ENCODE data around the gene DCLK2. TPM values are rescaled to one million over a fixed set of nuclear protein-coding genes. Genes with fewer than 3 reads are reported as not detected.

Gene DCLK2
- total and polyA plus RNA-seq, 2 of the 4 experiments (the other 2 are of a cell fraction), result 11.3 to 15.5 TPM

DNA sequence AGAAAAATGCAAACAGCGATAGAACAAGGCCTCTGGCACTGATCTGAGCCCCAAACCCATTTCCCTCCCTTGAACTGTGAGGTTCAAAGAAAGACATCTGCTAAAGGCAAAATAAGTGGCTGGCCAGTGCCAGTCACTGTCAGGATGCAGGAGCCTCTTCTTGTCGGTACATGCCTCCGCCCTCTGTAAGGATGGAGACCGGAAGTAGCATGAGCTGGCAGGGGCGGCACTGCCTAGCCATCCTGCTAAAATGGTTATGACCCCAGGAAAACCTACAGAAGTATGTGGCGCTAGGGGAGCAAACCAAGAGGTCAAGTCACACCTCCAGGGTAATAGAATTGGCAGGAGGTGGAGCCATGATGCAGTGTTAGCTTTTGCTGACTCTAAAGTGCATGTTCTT lies 180.3 kb downstream of the DCLK2 start:
- Histone ChIP-seq H3K9me3 (ENCODE audit: control insufficient read depth, insufficient read depth, low read length) (no peaks in the 10 kb centered on the region), H4K8ac (ENCODE audit: low read depth in 2 of 2, low read length in 2 of 2) (no peak overlapping the region), H4K91ac (ENCODE audit: insufficient read depth, low read depth, low read length) (no peak overlapping the region), H3K56ac (ENCODE audit: extremely low read depth, insufficient read depth, low read length) (no peak overlapping the region), H3K4me3 (ENCODE audit: insufficient read depth, low read depth, low read length) (no peak overlapping the region), H2BK5ac (ENCODE audit: low read depth, low read length, poor library complexity, severe bottlenecking) (no peak overlapping the region), H3K4me1 (ENCODE audit: control insufficient read depth, insufficient read depth, low read length) (peaks cover 1% of the 10 kb centered on the region; the same call in 1 of the 2 replicates), H3K79me1 (ENCODE audit: low read depth in 1 of 2, low read length in 2 of 2) (0 out of 4 replicates have a peak, but pooled peaks cover 0 to 5% of the 10 kb centered on the region in 2 experiments), H3K27me3 (ENCODE audit: control insufficient read depth, insufficient read depth, low read length) (no peaks in the 10 kb centered on the region), H2BK120ac (ENCODE audit: low read depth, low read length) (no peak overlapping the region), H3K36me3 (ENCODE audit: control insufficient read depth, insufficient read depth, low read length) (peaks cover 15% of the 10 kb centered on the region), H2AK9ac (replicated peaks; ENCODE audit: low read depth, low read length, poor library complexity) (no peak overlapping the region), H3K9ac (ENCODE audit: low read depth, low read length) (no peak overlapping the region), H3K14ac (replicated peaks; ENCODE audit: low read depth, low read length) (no peak overlapping the region), H3K4me2 (ENCODE audit: low read depth, low read length) (no peak overlapping the region), H4K5ac (ENCODE audit: low read depth, low read length) (no peak overlapping the region), H3K9me1 (ENCODE audit: insufficient read depth, low read length) (no peaks in the 10 kb centered on the region), H3K27ac (ENCODE audit: insufficient read depth, low read length) (no peak overlapping the region), H3K18ac (ENCODE audit: low read depth, low read length) (no peak overlapping the region), H2BK20ac (ENCODE audit: low read depth, low read length) (no peak overlapping the region), H2BK15ac (ENCODE audit: low read depth, low read length) (no peak overlapping the region), H3K23ac (ENCODE audit: low read depth, low read length) (no peak overlapping the region), H2AK5ac (ENCODE audit: low read depth, low read length) (no peak overlapping the region), H2AFZ (replicated peaks; ENCODE audit: low read length, poor library complexity) (no peak overlapping the region), H3K4ac (ENCODE audit: low read depth, low read length) (no peak overlapping the region), H4K20me1 (ENCODE audit: insufficient read depth, low read length) (no peaks in the 10 kb centered on the region)
- intact Hi-C loops (cut with micrococcal nuclease), result no loop called here
- CTCF ChIA-PET, result no interaction called here
- TF ChIP-seq BHLHE40 (IDR thresholded peaks at IDR 0.05; ENCODE audit: low read depth, low read length) (no peak), POLR2A (IDR thresholded peaks at IDR 0.05; ENCODE audit: low read depth, low read length) (no peak), RAD21 (IDR thresholded peaks at IDR 0.05; ENCODE audit: low read length) (no peak), NFE2L2 (IDR thresholded peaks at IDR 0.05; ENCODE audit: low read depth, low read length) (no peak), CHD1 (IDR thresholded peaks at IDR 0.05; ENCODE audit: low read depth, low read length) (no peak), USF2 (IDR thresholded peaks at IDR 0.05; ENCODE audit: low read depth, low read length) (no peak), RFX5 (IDR thresholded peaks at IDR 0.05; ENCODE audit: low read depth, low read length) (no peak), RCOR1 (IDR thresholded peaks at IDR 0.05; ENCODE audit: insufficient replicate concordance, low read length) (no peak)
- in situ Hi-C loops (cut with MboI; ENCODE audit: low sequenced_read_pairs), result no loop called here
- DNase-seq (no peak), ATAC-seq (ENCODE audit: low read depth) (no peak; the same call in 1 of the 2 replicates)
- POLR2A ChIA-PET (ENCODE audit: unreplicated experiment), result no interaction called here
- dilution Hi-C loops (cut with HindIII; ENCODE audit: low sequenced_read_pairs, unreplicated experiment), result no loop called here
- no TSS peak for BruUV-seq (replicated peaks)
- no CpG with 5 or more reads among the region's 6 CpGs for WGBS, 2 experiments (ENCODE audit: extremely low coverage in 2 of 2, insufficient read length in 1 of 2)

Data from IMR-90 (cell line).